Left forelimb (tissue), 1 donor: ENCODE measurements around the gene ILF3.

Experiments used
- DNase-seq: peaks from one replicate; pipeline ENCODE4 v3.0.0-alpha.2; 2018; ENCODE audit warnings: low spot score

The ILF3 gene

DNA sequence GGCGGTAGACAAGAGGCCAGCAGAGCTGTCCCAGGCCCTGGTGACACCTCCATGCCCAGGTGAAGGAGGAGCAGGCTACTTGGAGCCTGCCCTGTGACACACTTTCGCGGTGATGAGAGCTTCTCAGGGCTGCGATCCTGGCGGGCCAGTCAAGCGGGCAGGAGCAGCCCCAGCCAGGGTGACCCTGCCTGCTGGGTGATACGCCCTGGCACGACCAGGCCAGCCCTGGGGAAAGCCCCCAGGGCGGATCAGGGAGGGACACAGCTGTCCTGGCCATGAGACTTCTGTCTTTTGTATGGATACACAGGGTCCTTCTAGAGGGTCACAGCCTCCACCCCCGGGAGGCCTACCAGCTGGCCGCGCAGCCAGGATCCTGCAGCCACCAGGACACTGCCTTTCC, 76.8 kb downstream of the ILF3 start:
- DNase-seq, result no peak

- no peak for DNase-seq
These were observed 81.6 kb downstream of the ILF3 start for GRCh38 chr19:10735741-10736140.

- DNase-seq, result no peak
These were observed 82.0 kb downstream of the ILF3 start for GRCh38 chr19:10736189-10736588.

- DNase-seq, result no peak
These were observed 82.9 kb downstream of the ILF3 start for GRCh38 chr19:10736916-10737551.

- DNase-seq, result no peak
These were observed 83.6 kb downstream of the ILF3 start for GRCh38 chr19:10737722-10738121.

DNA sequence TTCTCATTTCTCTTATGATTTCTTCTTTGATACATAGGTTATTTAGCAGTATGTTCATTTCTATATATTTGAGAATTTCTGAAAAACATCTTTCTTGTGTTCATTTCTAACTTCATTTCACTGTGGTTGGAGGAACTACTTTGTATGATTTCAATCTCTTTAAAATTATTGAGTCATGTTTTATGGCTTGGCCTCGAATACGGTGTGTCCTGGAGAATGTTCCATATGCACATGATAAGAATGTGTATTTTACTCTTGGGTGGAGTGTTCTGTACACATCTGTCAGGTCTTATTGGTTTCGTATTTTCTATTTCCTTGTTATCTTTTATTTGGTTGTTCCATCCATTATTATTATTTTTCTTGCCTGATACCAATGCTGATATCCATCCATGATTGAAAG, 86.7 kb downstream of the ILF3 start:
- no peak for DNase-seq
